Measurements from ENCODE around the gene VTA1.

- TF ChIP-seq CTCF (IDR thresholded peaks at IDR 0.05; ENCODE audit: poor library complexity, severe bottlenecking) (no peak), TAF1 (IDR thresholded peaks at IDR 0.05; ENCODE audit: low read depth) (no peak), REST (IDR thresholded peaks at IDR 0.05; ENCODE audit: borderline replicate concordance) (no peak), EZH2 (IDR thresholded peaks at IDR 0.05; ENCODE audit: borderline replicate concordance, insufficient read depth, low read length, poor library complexity, severe bottlenecking) (no peak)
These were observed 119.0 kb downstream of the VTA1 start for GRCh38 chr6:142266060-142266459.
